PFSK-1 (cell line): ENCODE results near the gene ACSS2.

ENCODE experiments used
- FOXP2 ChIP-seq: optimal IDR thresholded peaks from 2 replicates; pipeline ENCODE3; 2011; ENCODE audit warnings: borderline replicate concordance, control low read depth, inconsistent platforms; ENCODE audit not compliant: insufficient read depth; ENCODE audit errors: extremely low read length, extremely low read depth
- POLR2AphosphoS5 ChIP-seq: IDR thresholded peaks from 2 replicates; pipeline ENCODE4 v1.6.1; 2012; ENCODE audit warnings: low read depth, mild to moderate bottlenecking, control low read depth, low read length, moderate library complexity
- REST ChIP-seq, 2 experiments: IDR thresholded peaks; 2 replicates each; pipeline versions ENCODE4 v1.6.1 to v1.8.0; 2011 to 2012; ENCODE audit warnings: low read depth in 2 of 2, low read length in 2 of 2, control low read depth in 1 of 2, inconsistent platforms in 1 of 2, mild to moderate bottlenecking in 1 of 2, moderate library complexity in 1 of 2; ENCODE audit not compliant: insufficient read depth in 1 of 2
- SIN3A ChIP-seq: IDR thresholded peaks from 2 replicates; pipeline ENCODE4 v1.6.1; 2012; ENCODE audit warnings: mild to moderate bottlenecking, low read length, moderate library complexity, borderline replicate concordance; ENCODE audit not compliant: insufficient read depth
- TAF1 ChIP-seq: IDR thresholded peaks from 2 replicates; pipeline ENCODE4 v1.6.1; 2012; ENCODE audit warnings: low read length, control low read depth, borderline replicate concordance; ENCODE audit not compliant: insufficient read depth

ACSS2 gene

GRCh38 chr20:34952671-34953070 lies 76.3 kb downstream of the ACSS2 start:
- no peak for TF ChIP-seq TAF1
- no peak for TF ChIP-seq SIN3A

DNA sequence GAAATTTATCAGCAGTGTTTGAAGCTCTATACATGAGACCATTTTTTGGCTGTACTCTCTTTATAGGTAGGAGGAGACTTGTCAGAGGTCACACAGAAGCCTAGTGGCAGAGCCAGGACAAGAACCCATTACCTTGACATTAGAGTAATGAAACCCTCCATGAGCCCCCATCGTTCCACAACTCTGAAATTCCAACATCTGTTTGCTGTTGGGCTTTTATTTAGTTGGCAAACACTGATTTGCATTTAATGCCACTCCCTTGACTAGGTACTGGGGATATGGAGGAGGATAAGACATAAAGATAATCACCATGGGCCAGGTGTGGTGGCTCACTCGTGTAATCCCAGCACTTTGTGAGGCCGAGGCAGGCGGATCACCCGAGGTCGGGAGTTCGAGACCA lies 77.5 kb downstream of the ACSS2 start:
- no peak for TF ChIP-seq TAF1
- TF ChIP-seq FOXP2 = no peak
- TF ChIP-seq SIN3A = no peak
- no peak for TF ChIP-seq POLR2AphosphoS5
- TF ChIP-seq REST (IDR thresholded peaks at IDR 0.05; ENCODE audit: insufficient read depth in 1 of 2, low read depth in 2 of 2, low read length in 2 of 2) = no peak

GRCh38 chr20:34954904-34955230 lies 78.5 kb downstream of the ACSS2 start:
- TF ChIP-seq FOXP2 = no peak
- no peak for TF ChIP-seq SIN3A

GRCh38 chr20:34955231-34956040 lies 79.0 kb downstream of the ACSS2 start, which contains the start of the genes GSS and MYH7B:
Gene GSS (minus strand): TSS chr20:34955806. CDS start chr20:34951852, 3,954 bp downstream.
Gene MYH7B (plus strand): TSS chr20:34955868. CDS start chr20:34978006, 22,138 bp downstream.
- TF ChIP-seq TAF1 (peak; percentile 98), REST (IDR thresholded peaks at IDR 0.05; ENCODE audit: insufficient read depth in 1 of 2, low read depth in 2 of 2, low read length in 2 of 2) (peak; percentile 55 to 67; a peak in 2 of 4 replicates), POLR2AphosphoS5 (peak; percentile 95), SIN3A (peak; percentile 80; the same call in 1 of the 2 replicates), FOXP2 (peak; percentile 75)

- TF ChIP-seq TAF1 (no peak), FOXP2 (no peak), POLR2AphosphoS5 (no peak), SIN3A (no peak), REST (IDR thresholded peaks at IDR 0.05; ENCODE audit: insufficient read depth in 1 of 2, low read depth in 2 of 2, low read length in 2 of 2) (no peak)
Observed at GRCh38 chr20:34956041-34956458, 79.6 kb downstream of the ACSS2 start.
